HEK293T (cell line): ENCODE data around the gene TTC21A.

Source experiments
- CTCF ChIA-PET: fragments of 350-600 bp; formaldehyde crosslinking; extraction: SDS; loops from one replicate; lab custom pipeline; 2021; ENCODE audit warnings: antibody characterized with exemption, inconsistent platforms; lab: Yijun Ruan, JAX
- POLR2A ChIA-PET: fragments of 350-600 bp; formaldehyde crosslinking; extraction: SDS; loops from one replicate; lab custom pipeline; 2020; ENCODE audit warnings: antibody characterized with exemption, inconsistent platforms; lab: Yijun Ruan, JAX
- DNase-seq: peaks from one replicate; pipeline ENCODE4 v3.0.0; 2012; ENCODE audit warnings: mixed read lengths; ENCODE audit errors: extremely low spot score
- ARNT ChIP-seq: fragments of 450-650 bp; IDR thresholded peaks from 2 replicates; pipeline ENCODE4 v1.6.1; 2017; ENCODE audit warnings: mild to moderate bottlenecking
- BHLHE40 ChIP-seq: fragments of 450-650 bp; IDR thresholded peaks from 2 replicates; pipeline ENCODE4 v1.6.1; 2016; ENCODE audit warnings: mild to moderate bottlenecking, moderate library complexity, borderline replicate concordance
- CTBP1 ChIP-seq: fragments of 450-650 bp; IDR thresholded peaks from 2 replicates; pipeline ENCODE4 v1.6.1; 2016; ENCODE audit warnings: borderline replicate concordance
- ELF4 ChIP-seq: fragments of 450-650 bp; IDR thresholded peaks from 2 replicates; pipeline ENCODE4 v1.6.1; 2017; ENCODE audit warnings: antibody characterized with exemption
- FOXA1 ChIP-seq: fragments of 450-650 bp; IDR thresholded peaks from 2 replicates; pipeline ENCODE4 v1.6.1; 2016; ENCODE audit warnings: mild to moderate bottlenecking
- FOXK2 ChIP-seq: fragments of 450-650 bp; IDR thresholded peaks from 2 replicates; pipeline ENCODE4 v1.6.1; 2016; ENCODE audit warnings: mild to moderate bottlenecking
- FOXM1 ChIP-seq: fragments of 450-650 bp; IDR thresholded peaks from 2 replicates; pipeline ENCODE4 v1.6.1; 2017; ENCODE audit warnings: mild to moderate bottlenecking, borderline replicate concordance
- HDGF ChIP-seq: fragments of 450-650 bp; IDR thresholded peaks from 2 replicates; pipeline ENCODE4 v1.6.1; 2017; ENCODE audit warnings: antibody characterized with exemption, borderline replicate concordance
- L3MBTL2 ChIP-seq: fragments of 450-650 bp; conservative IDR thresholded peaks from 2 replicates; pipeline ENCODE4 v1.6.1; 2016; ENCODE audit warnings: mild to moderate bottlenecking
- LEF1 ChIP-seq: fragments of 450-650 bp; IDR thresholded peaks from 2 replicates; pipeline ENCODE4 v1.6.1; 2017; ENCODE audit warnings: mild to moderate bottlenecking, borderline replicate concordance
- NFRKB ChIP-seq: fragments of 450-650 bp; IDR thresholded peaks from 2 replicates; pipeline ENCODE4 v1.6.1; 2016; ENCODE audit warnings: mild to moderate bottlenecking, moderate library complexity
- SP1 ChIP-seq: fragments of 450-650 bp; IDR thresholded peaks from 2 replicates; pipeline ENCODE4 v1.6.1; 2017
- SUZ12 ChIP-seq: fragments of 450-650 bp; IDR thresholded peaks from 2 replicates; pipeline ENCODE4 v1.6.1; 2016; ENCODE audit warnings: mild to moderate bottlenecking
- TARDBP ChIP-seq: fragments of 450-650 bp; IDR thresholded peaks from 2 replicates; pipeline ENCODE4 v1.6.1; 2016
- ZNF384 ChIP-seq: fragments of 450-650 bp; IDR thresholded peaks from 2 replicates; pipeline ENCODE4 v1.6.1; 2016
- TF ChIP-seq, protein P1 (sequence below): fragments of 450-650 bp; IDR thresholded peaks from 2 replicates; pipeline ENCODE4 v1.6.1; 2016

Gene TTC21A

GRCh38 chr3:39114456-39114855 is 7.0 kb downstream of the TTC21A start:
- ChIA-PET CTCF (no interaction called here), POLR2A (no interaction called here)
- TF ChIP-seq BHLHE40: no peak
- no peak for TF ChIP-seq TARDBP
- TF ChIP-seq LEF1: no peak
- TF ChIP-seq FOXM1: no peak
- TF ChIP-seq FOXA1: no peak
- TF ChIP-seq ARNT: no peak
- TF ChIP-seq, protein P1, sequence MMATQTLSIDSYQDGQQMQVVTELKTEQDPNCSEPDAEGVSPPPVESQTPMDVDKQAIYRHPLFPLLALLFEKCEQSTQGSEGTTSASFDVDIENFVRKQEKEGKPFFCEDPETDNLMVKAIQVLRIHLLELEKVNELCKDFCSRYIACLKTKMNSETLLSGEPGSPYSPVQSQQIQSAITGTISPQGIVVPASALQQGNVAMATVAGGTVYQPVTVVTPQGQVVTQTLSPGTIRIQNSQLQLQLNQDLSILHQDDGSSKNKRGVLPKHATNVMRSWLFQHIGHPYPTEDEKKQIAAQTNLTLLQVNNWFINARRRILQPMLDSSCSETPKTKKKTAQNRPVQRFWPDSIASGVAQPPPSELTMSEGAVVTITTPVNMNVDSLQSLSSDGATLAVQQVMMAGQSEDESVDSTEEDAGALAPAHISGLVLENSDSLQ: no peak
- no peak for DNase-seq

- ChIA-PET POLR2A (no interaction called here), CTCF (interaction anchor here (1.3 kb wide), 1 partner anchor 11 kb away, joined by 4 read pairs; no protein-coding TSS in a partner anchor)
- TF ChIP-seq CTBP1: no peak
- no peak for TF ChIP-seq ELF4
- no peak for TF ChIP-seq HDGF
- no peak for TF ChIP-seq ARNT
- TF ChIP-seq FOXM1: no peak
- no peak for TF ChIP-seq L3MBTL2
- no peak for TF ChIP-seq TARDBP
- no peak for TF ChIP-seq NFRKB
- no peak for TF ChIP-seq SUZ12
- TF ChIP-seq, protein P1: no peak
- TF ChIP-seq FOXA1: no peak
- no peak for TF ChIP-seq SP1
- no peak for TF ChIP-seq FOXK2
- TF ChIP-seq BHLHE40: no peak
- no peak for TF ChIP-seq LEF1
- TF ChIP-seq ZNF384: no peak
- no peak for DNase-seq
These were observed 8.4 kb downstream of the TTC21A start for GRCh38 chr3:39115870-39116269.

DNA sequence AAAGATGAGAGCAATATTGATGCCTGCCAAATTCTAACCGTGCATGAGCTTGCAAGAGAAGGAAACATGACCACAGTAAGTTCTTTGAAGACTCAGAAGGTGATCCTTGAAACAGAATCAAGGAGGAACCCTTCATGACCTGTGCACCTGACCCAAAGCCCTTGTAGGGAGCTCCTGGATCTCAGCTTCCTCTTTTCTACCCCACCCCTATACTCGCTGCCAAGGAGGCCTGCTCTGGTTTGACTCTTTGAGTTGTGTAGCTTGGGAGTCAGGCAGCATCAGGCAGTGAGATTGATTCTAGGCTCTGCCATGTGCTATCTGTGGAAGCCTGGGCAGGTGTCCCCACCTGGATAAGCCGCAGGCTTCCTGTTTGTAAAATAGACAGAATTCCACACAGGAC is 10.6 kb downstream of the TTC21A start:
- DNase-seq: no peak
- TF ChIP-seq FOXM1 (no peak), TARDBP (no peak)
- ChIA-PET CTCF (interaction anchor here (2.1 to 2.6 kb wide), 2 partner anchors 170 to 174 kb away, joined by 6 to 8 read pairs; no protein-coding TSS in a partner anchor), POLR2A (interaction anchor here (1.4 kb wide), 1 partner anchor 26 kb away, joined by 4 read pairs; no protein-coding TSS in a partner anchor)

GRCh38 chr3:39118931-39119660 is 11.6 kb downstream of the TTC21A start:
- TF ChIP-seq SP1 (no peak), SUZ12 (no peak), NFRKB (no peak), CTBP1 (no peak), HDGF (no peak)
- TF ChIP-seq, protein P1: no peak
- no peak for DNase-seq
- ChIA-PET POLR2A (no interaction called here), CTCF (interaction anchor here (2.1 to 2.6 kb wide), 2 partner anchors 169 to 173 kb away, joined by 6 to 8 read pairs; no protein-coding TSS in a partner anchor)

GRCh38 chr3:39121621-39122020 is 14.1 kb downstream of the TTC21A start:
- no peak for TF ChIP-seq ELF4
- TF ChIP-seq ZNF384: no peak
- no peak for TF ChIP-seq SUZ12
- TF ChIP-seq LEF1: no peak
- no peak for TF ChIP-seq TARDBP
- no peak for TF ChIP-seq HDGF
- TF ChIP-seq, protein P1: no peak
- no peak for TF ChIP-seq ARNT
- TF ChIP-seq CTBP1: no peak
- no peak for TF ChIP-seq FOXA1
- TF ChIP-seq FOXM1: no peak
- no peak for TF ChIP-seq NFRKB
- no peak for TF ChIP-seq L3MBTL2
- TF ChIP-seq FOXK2: no peak
- TF ChIP-seq BHLHE40: no peak
- TF ChIP-seq SP1: no peak
- ChIA-PET POLR2A (no interaction called here), CTCF (no interaction called here)
- no peak for DNase-seq

DNA sequence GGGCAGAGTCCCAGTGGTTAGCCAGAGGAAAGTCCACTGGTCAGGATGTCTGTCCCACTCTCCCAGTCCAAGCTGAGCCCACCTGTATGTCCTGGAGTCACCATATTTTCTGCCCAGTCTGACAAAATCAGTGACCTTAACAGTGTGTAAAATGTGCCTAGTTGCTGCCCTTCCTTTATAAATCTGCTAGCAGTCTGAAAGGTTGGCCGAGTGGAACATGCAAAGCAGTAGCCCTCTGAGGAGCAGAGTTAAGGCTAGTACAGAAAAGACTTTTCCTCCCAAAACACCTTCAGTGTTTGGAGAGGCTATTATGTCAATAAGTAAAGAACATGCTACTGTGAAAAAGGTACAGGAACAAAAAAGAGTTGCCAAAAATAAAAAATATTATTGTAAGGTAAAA is 15.3 kb downstream of the TTC21A start:
- POLR2A ChIA-PET: no interaction called here
- DNase-seq: no peak
- TF ChIP-seq SUZ12: no peak
- no peak for TF ChIP-seq FOXA1
- no peak for TF ChIP-seq BHLHE40
- no peak for TF ChIP-seq CTBP1
- TF ChIP-seq NFRKB: no peak
- TF ChIP-seq FOXM1: no peak
- TF ChIP-seq ARNT: no peak
- TF ChIP-seq ZNF384: no peak
- TF ChIP-seq L3MBTL2: no peak
- CTCF ChIA-PET: no interaction called here
